Naive thymus-derived CD8-positive, alpha-beta T cell (primary cell): Measurements from ENCODE around the gene NDUFC2. TPM values are rescaled to one million over a fixed set of nuclear protein-coding genes. Genes with fewer than 3 reads are reported as not detected.
A peak's percentile ranks its signal among the peaks of the same experiment; 100 is the strongest.
"Not testable (repeated sequence)": the region's sequence is repeated elsewhere in the genome, so short reads cannot be mapped to it uniquely, and the experiment has no call there.

Experiments
- ATAC-seq, 2 donors: fragments of 150-1000 bp; cut with Tn5 transposase in 1 of 2; sonication (Bioruptor Pico), chemical (Tn5 transposase) in 1 of 2; 1 replicate in 1 of 2; 2 replicates in 1 of 2; pipeline ENCODE4 v1.10.0; 2021; ENCODE audit warnings: mild to moderate bottlenecking in 2 of 2, moderate library complexity in 2 of 2
- POLR2A ChIA-PET: fragments of 350-600 bp; sonication (Branson Sonifier 250); formaldehyde crosslinking; loops from one replicate; lab custom pipeline; 2021; ENCODE audit warnings: antibody characterized with exemption; lab: Charles Lee
- DNase-seq, 10 donors: peaks; one replicate each; pipeline versions ENCODE4 v3.0.0 to v3.0.0-alpha.2; 2020 to 2022
- H3K27ac Mint-ChIP-seq, 10 donors: one replicate each; pipeline ENCODE4 v1.8.0; 2020 to 2022; ENCODE audit warnings: mild to moderate bottlenecking in 10 of 10, mixed read lengths in 10 of 10, moderate library complexity in 4 of 10, inconsistent platforms in 1 of 10
- H3K27me3 Mint-ChIP-seq, 5 donors: one replicate each; pipeline ENCODE4 v1.8.0; 2021 to 2022; ENCODE audit warnings: mixed read lengths in 5 of 5
- H3K36me3 Mint-ChIP-seq, 3 donors: one replicate each; pipeline ENCODE4 v1.8.0; 2020 to 2022; ENCODE audit warnings: mixed read lengths in 3 of 3, mild to moderate bottlenecking in 2 of 3, inconsistent platforms in 1 of 3
- H3K4me1 Mint-ChIP-seq, 4 donors: one replicate each; pipeline ENCODE4 v1.8.0; 2021 to 2022; ENCODE audit warnings: mixed read lengths in 4 of 4
- H3K4me3 Mint-ChIP-seq, 10 donors: one replicate each; pipeline ENCODE4 v1.8.0; 2020 to 2022; ENCODE audit warnings: mild to moderate bottlenecking in 10 of 10, mixed read lengths in 10 of 10, moderate library complexity in 6 of 10, inconsistent platforms in 1 of 10
- H3K9me3 Mint-ChIP-seq, 9 donors: one replicate each; pipeline ENCODE4 v1.8.0; 2020 to 2022; ENCODE audit warnings: mixed read lengths in 9 of 9, mild to moderate bottlenecking in 3 of 9, inconsistent platforms in 1 of 9, moderate library complexity in 1 of 9
- polyA plus RNA-seq, 3 donors: library from polyadenylated mRNA; unstranded; fragments of 300-500 nt; fragmentation: Illumina TruSeq; gene quantifications; one replicate each; pipeline ENCODE4 v1.2.3, GENCODE V29; 2021
- total RNA-seq, 8 experiments: library from RNA in 2 of 8; stranded (reverse) in 2 of 8; gene quantifications; one replicate each; pipeline ENCODE4 v1.2.3 and lab custom pipeline; 2021 to 2026

NDUFC2 gene
- total and polyA plus RNA-seq, 5 experiments from 2014 or later, result 71.4 to 206 (median 158) TPM

GRCh38 chr11:78061088-78061920 is 18.4 kb downstream of the NDUFC2 start:
- ATAC-seq (no peak), DNase-seq (no peak)
- Mint-ChIP-seq H3K4me3 (no peak overlapping the region), H3K36me3 (peaks cover 0 to 2% (median 0%) of the 10 kb centered on the region in 3 donors), H3K4me1 (no peaks in the 10 kb centered on the region), H3K27me3 (no peaks in the 10 kb centered on the region), H3K27ac (peak overlapping the region in 1 of 10 donors; percentile 20), H3K9me3 (no peaks in the 10 kb centered on the region)
- POLR2A ChIA-PET, result interaction anchor here (1.0 kb wide), 1 partner anchor 18 kb away, joined by 4 read pairs; the partner anchor contains the start of gene NDUFC2

DNA sequence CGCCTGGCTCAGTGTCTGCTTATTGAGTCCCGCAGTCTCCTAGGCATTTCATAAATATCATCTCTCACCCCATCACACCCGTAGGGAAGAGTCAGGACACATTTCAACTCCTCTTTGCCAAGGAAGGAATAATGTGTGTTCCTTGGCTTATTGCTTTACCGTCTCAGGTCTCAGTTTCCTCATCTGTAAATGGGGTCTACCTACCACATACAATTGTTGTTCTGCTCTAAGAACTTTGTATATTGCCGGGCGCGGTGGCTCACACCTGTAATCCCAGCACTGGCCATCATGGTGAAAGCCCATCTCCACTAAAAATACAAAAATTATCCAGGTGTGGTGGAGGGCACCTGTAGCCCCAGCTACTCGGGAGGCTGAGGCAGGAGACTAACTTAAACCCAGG is 19.1 kb downstream of the NDUFC2 start:
- no peaks in the 10 kb centered on the region for H3K27me3 Mint-ChIP-seq
- no peaks in the 10 kb centered on the region for H3K9me3 Mint-ChIP-seq
- DNase-seq (no peak), ATAC-seq (no peak)
- no peaks in the 10 kb centered on the region for H3K4me1 Mint-ChIP-seq
- H3K36me3 Mint-ChIP-seq, result peaks cover 0 to 2% (median 0%) of the 10 kb centered on the region in 3 donors
- no peak overlapping the region for H3K27ac Mint-ChIP-seq
- no peak overlapping the region for H3K4me3 Mint-ChIP-seq
- POLR2A ChIA-PET, result interaction anchor here (1.0 kb wide), 1 partner anchor 19 kb away, joined by 4 read pairs; the partner anchor contains the start of gene NDUFC2

DNA sequence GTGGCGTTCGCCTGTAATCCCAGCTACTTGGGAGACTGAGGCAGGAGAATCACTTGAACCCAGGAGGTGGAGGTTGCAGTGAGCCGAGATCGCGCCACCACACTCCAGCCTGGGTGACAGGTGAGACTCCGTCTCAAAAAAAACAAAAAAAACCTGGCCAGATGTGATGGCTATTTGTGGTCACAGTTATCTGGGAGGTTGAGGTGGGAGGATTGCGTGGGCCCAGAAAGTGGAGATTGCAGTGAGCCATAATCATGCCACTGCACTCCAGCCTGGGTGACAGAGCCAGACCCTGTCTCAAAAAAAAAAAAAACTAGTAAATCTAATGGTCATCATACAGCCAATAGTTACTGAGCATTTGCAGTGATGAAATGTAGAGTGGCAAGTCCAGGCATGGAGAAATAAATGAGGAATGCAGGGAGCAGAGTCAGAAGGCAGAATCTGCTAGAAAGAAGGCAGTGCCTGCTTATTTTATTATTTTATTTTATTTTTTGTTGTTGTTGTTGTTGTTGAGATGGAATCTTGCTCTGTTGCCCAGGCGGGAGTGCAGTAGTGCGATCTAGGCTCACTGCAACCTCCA is 19.8 kb downstream of the NDUFC2 start:
- H3K27me3 Mint-ChIP-seq, H3K9me3 Mint-ChIP-seq, DNase-seq, H3K4me3 Mint-ChIP-seq, POLR2A ChIA-PET, H3K36me3 Mint-ChIP-seq, H3K27ac Mint-ChIP-seq, ATAC-seq, H3K4me1 Mint-ChIP-seq: not testable (repeated sequence)

DNA sequence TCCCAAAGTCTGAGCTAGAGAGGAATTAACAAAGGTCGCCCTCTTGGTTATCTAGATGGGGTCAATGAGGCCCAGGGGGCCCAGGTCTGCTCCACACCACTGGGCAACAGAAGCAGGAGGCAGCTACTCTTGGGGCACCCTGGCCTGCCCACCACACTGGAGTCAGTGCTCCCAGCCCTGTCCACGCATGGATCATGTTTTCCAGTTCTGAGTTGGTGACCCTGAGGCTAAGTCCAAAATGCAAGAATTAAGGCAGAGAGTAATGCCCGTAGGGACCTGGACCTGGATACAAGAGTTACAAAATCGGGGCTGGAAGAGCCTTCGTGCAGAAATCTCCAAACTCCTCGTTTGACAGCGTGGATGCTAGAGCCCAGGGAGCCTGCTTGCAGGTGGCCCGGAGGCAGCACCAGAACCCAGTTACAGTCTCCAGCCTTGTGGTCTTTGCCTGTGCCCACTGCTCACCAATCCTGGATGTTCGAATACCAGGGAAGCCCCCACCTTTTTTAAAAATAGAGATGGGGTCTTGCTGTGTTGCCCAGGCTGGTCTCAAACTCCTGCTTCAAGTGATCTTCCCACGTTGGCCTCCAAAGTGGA is 22.1 kb downstream of the NDUFC2 start:
- H3K27me3 Mint-ChIP-seq, result no peaks in the 10 kb centered on the region
- H3K27ac Mint-ChIP-seq, result no peak overlapping the region
- POLR2A ChIA-PET, result interaction anchor here (0.6 kb wide), 1 partner anchor 12 kb away, joined by 4 read pairs; no protein-coding TSS in a partner anchor
- no peaks in the 10 kb centered on the region for H3K4me1 Mint-ChIP-seq
- H3K9me3 Mint-ChIP-seq, result no peaks in the 10 kb centered on the region
- no peak overlapping the region for H3K4me3 Mint-ChIP-seq
- ATAC-seq (no peak), DNase-seq (no peak)
- peaks cover 0 to 2% (median 0%) of the 10 kb centered on the region in 3 donors for H3K36me3 Mint-ChIP-seq

GRCh38 chr11:78056093-78056492 is 23.6 kb downstream of the NDUFC2 start:
- Mint-ChIP-seq H3K27ac (no peak overlapping the region), H3K4me3 (no peak overlapping the region), H3K27me3 (no peaks in the 10 kb centered on the region), H3K36me3 (peaks cover 0 to 2% (median 0%) of the 10 kb centered on the region in 3 donors), H3K4me1 (no peaks in the 10 kb centered on the region), H3K9me3 (no peaks in the 10 kb centered on the region)
- ATAC-seq (no peak), DNase-seq (no peak)
- POLR2A ChIA-PET, result no interaction called here

DNA sequence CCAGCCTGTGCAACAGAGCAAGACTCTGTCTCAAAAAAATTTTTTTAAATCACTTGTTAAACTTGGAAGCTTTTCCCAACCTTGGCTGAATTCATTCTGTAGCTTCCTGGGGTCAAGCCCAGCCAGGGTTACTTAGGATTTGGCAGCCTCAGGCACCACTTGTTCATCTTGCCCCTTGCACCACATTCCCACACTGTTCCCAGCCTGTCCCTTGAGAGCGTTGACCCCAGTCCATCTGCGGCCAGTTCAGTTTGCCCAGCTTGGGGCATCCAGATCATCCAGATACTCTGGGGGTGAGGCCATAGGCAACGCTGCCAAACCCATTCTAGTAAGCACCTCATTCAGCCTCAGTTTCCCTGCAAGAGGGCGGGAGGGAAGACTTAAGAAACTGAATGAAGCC is 24.7 kb downstream of the NDUFC2 start:
- H3K36me3 Mint-ChIP-seq, result peaks cover 0 to 2% (median 0%) of the 10 kb centered on the region in 3 donors
- POLR2A ChIA-PET, result no interaction called here
- H3K4me1 Mint-ChIP-seq, result no peaks in the 10 kb centered on the region
- H3K9me3 Mint-ChIP-seq, result no peaks in the 10 kb centered on the region
- H3K27me3 Mint-ChIP-seq, result no peaks in the 10 kb centered on the region
- ATAC-seq, result no peak
- H3K27ac Mint-ChIP-seq, result no peak overlapping the region
- no peak overlapping the region for H3K4me3 Mint-ChIP-seq
- DNase-seq, result no peak

DNA sequence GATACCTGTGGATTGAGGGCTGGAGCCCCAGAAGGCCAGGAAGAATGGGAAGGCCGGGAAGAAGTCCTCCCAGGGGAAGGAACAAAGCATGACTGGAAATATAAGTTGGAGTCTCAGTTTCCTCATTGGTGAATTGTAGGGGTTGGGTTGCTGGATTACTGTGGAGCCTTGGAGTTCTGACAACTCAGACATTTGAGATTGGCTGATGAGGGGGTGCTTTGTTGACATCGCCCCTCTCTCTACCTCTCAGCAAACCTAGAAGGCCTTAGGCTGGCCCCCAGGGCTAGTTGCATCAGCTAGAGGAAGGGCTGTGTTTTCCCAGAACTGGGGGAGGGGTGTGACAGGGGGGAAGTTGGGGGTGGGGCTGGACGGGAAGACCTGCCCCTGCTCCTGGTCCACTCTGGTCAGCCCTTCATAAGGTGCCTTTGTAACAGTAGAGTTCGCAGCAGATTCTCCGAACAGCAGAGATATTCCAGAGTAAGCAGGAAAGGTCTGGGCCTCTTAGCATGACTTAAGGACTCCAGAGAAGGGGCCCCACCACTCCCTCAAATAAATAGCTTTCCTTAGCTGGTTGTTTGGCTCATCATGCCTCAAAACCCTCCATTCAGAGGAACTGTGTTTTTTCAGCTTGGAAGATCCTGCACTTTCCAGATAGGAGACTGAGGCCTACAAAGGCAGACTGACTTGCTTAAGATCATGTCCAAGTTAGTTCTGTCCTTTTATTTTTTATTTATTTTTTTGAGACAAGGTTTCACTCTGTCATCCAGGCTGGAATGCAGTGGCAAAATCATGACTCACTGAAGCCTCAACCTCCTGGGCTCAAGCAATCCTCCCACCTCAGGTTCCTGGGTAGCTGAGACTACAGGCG is 28.5 kb downstream of the NDUFC2 start:
- Mint-ChIP-seq H3K36me3 (no peaks in the 10 kb centered on the region), H3K27me3 (no peaks in the 10 kb centered on the region)

GRCh38 chr11:78049348-78049747 is 30.3 kb downstream of the NDUFC2 start:
- ATAC-seq (no peak), DNase-seq (no peak)
- Mint-ChIP-seq H3K4me3 (no peak overlapping the region), H3K27me3 (peaks cover 0 to 2% (median 0%) of the 10 kb centered on the region in 5 donors), H3K9me3 (no peaks in the 10 kb centered on the region), H3K36me3 (no peaks in the 10 kb centered on the region), H3K27ac (no peak overlapping the region), H3K4me1 (peaks cover 5 to 10% (median 8%) of the 10 kb centered on the region in 4 donors)
- POLR2A ChIA-PET, result no interaction called here

More for the DNA sequence above, 28.5 kb downstream of the NDUFC2 start:
- POLR2A ChIA-PET, result no interaction called here
- Mint-ChIP-seq H3K9me3 (no peaks in the 10 kb centered on the region), H3K4me3 (no peak overlapping the region), H3K4me1 (peaks cover 0 to 3% (median 2%) of the 10 kb centered on the region in 4 donors), H3K27ac (peak overlapping the region in 2 of 10 donors; percentile 8 to 28)
- no peak for DNase-seq
- no peak for ATAC-seq

GRCh38 chr11:78048561-78048960 is 31.1 kb downstream of the NDUFC2 start:
- no peak for ATAC-seq
- Mint-ChIP-seq H3K4me3 (no peak overlapping the region), H3K9me3 (no peaks in the 10 kb centered on the region), H3K36me3 (no peaks in the 10 kb centered on the region), H3K27me3 (peaks cover 0 to 2% (median 0%) of the 10 kb centered on the region in 5 donors), H3K4me1 (peaks cover 5 to 10% (median 8%) of the 10 kb centered on the region in 4 donors), H3K27ac (peak overlapping the region in 1 of 10 donors; percentile 29)
- no peak for DNase-seq
- POLR2A ChIA-PET, result no interaction called here

- ATAC-seq (peak in 1 of 2 donors; percentile 6), DNase-seq (no peak)
- POLR2A ChIA-PET, result interaction anchor here (1.0 to 2.4 kb wide), 2 partner anchors 52 to 336 kb away, joined by 4 to 9 read pairs; partner anchors contain the start of gene INTS4
- H3K27ac Mint-ChIP-seq, result peak overlapping the region in 1 of 10 donors; percentile 52
- no peaks in the 10 kb centered on the region for H3K9me3 Mint-ChIP-seq
- H3K36me3 Mint-ChIP-seq, result no peaks in the 10 kb centered on the region
- peak overlapping the region in 5 of 10 donors; percentile 18 to 78 (median 72) for H3K4me3 Mint-ChIP-seq
- H3K27me3 Mint-ChIP-seq, result peaks cover 0 to 3% (median 0%) of the 10 kb centered on the region in 5 donors
- peaks cover 7 to 12% (median 9%) of the 10 kb centered on the region in 4 donors for H3K4me1 Mint-ChIP-seq
These were observed 33.2 kb downstream of the NDUFC2 start for GRCh38 chr11:78046486-78046854.

GRCh38 chr11:78045851-78046485 is 33.7 kb downstream of the NDUFC2 start:
- peak; percentile 97 to 99 for ATAC-seq
- peak; percentile 63 to 92 (median 82) for DNase-seq
- Mint-ChIP-seq H3K27ac (peak overlapping the region in 7 of 10 donors; percentile 36 to 88 (median 52)), H3K27me3 (peaks cover 0 to 3% (median 0%) of the 10 kb centered on the region in 5 donors), H3K36me3 (no peaks in the 10 kb centered on the region), H3K4me1 (peaks cover 8 to 13% (median 9%) of the 10 kb centered on the region in 4 donors), H3K9me3 (no peaks in the 10 kb centered on the region), H3K4me3 (peak overlapping the region; percentile 63 to 84 (median 75))
- POLR2A ChIA-PET, result interaction anchor here (0.7 to 2.4 kb wide), 3 partner anchors 11 to 335 kb away, joined by 4 to 9 read pairs (median 4); partner anchors contain the start of gene INTS4
